Karpas-422 (cell line): Measurements from ENCODE around the gene ATP1A3. TPM values are rescaled to one million over a fixed set of nuclear protein-coding genes. Genes with fewer than 3 reads are reported as not detected.
A peak's percentile ranks its signal among the peaks of the same experiment; 100 is the strongest.

Source experiments
- DNase-seq: peaks from one replicate; pipeline ENCODE4 v3.0.0-alpha.2; 2015
- H2AFZ ChIP-seq: fragments of 200-600 bp; sonication (generic); 2 replicates; pipeline ENCODE4 v1.6.1; 2014; ENCODE audit warnings: antibody characterized with exemption, low read length, mixed read lengths
- H3K27ac ChIP-seq: fragments of 200-600 bp; sonication (generic); 2 replicates; pipeline ENCODE4 v1.5.1; 2014; ENCODE audit warnings: mild to moderate bottlenecking, low read length, moderate library complexity
- H3K27me3 ChIP-seq: fragments of 200-600 bp; sonication (generic); 2 replicates; pipeline ENCODE4 v1.6.1; 2014; ENCODE audit warnings: low read length, mixed read lengths
- H3K36me3 ChIP-seq: fragments of 200-600 bp; sonication (generic); 2 replicates; pipeline ENCODE4 v1.6.1; 2014; ENCODE audit warnings: low read length, mixed read lengths; ENCODE audit not compliant: insufficient read depth
- H3K4me1 ChIP-seq: fragments of 200-600 bp; sonication (generic); 2 replicates; pipeline ENCODE4 v1.6.1; 2014; ENCODE audit warnings: mild to moderate bottlenecking, low read length, mixed read lengths
- H3K4me2 ChIP-seq: fragments of 200-600 bp; sonication (generic); 2 replicates; pipeline ENCODE4 v1.6.1; 2014; ENCODE audit warnings: low read length, low read depth, mild to moderate bottlenecking; ENCODE audit not compliant: poor library complexity, severe bottlenecking
- H3K4me3 ChIP-seq: fragments of 200-600 bp; sonication (generic); 2 replicates; pipeline ENCODE4 v1.5.1; 2014; ENCODE audit warnings: mild to moderate bottlenecking, antibody characterized with exemption, low read length, mixed read lengths
- H3K79me2 ChIP-seq: fragments of 200-600 bp; sonication (generic); 2 replicates; pipeline ENCODE4 v1.6.1; 2014; ENCODE audit warnings: mild to moderate bottlenecking, low read length, mixed read lengths
- H3K9ac ChIP-seq: fragments of 200-600 bp; sonication (generic); 2 replicates; pipeline ENCODE4 v1.6.0; 2014; ENCODE audit warnings: low read length
- H3K9me2 ChIP-seq: fragments of 200-600 bp; sonication (generic), shearing (Covaris generic); replicated peaks from 2 replicates; pipeline ENCODE4 v1.6.0; 2014; ENCODE audit warnings: mild to moderate bottlenecking, low read length, moderate library complexity; ENCODE audit not compliant: insufficient read depth
- H3K9me3 ChIP-seq: fragments of 300-700, 200-600 bp; sonication (generic); 2 replicates; pipeline ENCODE4 v1.6.1; 2014; ENCODE audit warnings: low read length, mixed read lengths
- H4K20me1 ChIP-seq: fragments of 200-600 bp; sonication (generic); 2 replicates; pipeline ENCODE4 v1.6.1; 2014; ENCODE audit warnings: mild to moderate bottlenecking, antibody characterized with exemption, low read length, low read depth; ENCODE audit not compliant: insufficient read depth
- total RNA-seq: library from RNA; depleted of rRNA; stranded (reverse); fragments of >200 nt; shearing (Covaris generic); gene quantifications from 2 replicates; pipeline ENCODE4 v1.2.3, GENCODE V29; 2014; ENCODE audit warnings: low replicate concordance

ATP1A3 gene
- total RNA-seq, 1 experiment from 2014 or later, result 26.6 TPM

DNA sequence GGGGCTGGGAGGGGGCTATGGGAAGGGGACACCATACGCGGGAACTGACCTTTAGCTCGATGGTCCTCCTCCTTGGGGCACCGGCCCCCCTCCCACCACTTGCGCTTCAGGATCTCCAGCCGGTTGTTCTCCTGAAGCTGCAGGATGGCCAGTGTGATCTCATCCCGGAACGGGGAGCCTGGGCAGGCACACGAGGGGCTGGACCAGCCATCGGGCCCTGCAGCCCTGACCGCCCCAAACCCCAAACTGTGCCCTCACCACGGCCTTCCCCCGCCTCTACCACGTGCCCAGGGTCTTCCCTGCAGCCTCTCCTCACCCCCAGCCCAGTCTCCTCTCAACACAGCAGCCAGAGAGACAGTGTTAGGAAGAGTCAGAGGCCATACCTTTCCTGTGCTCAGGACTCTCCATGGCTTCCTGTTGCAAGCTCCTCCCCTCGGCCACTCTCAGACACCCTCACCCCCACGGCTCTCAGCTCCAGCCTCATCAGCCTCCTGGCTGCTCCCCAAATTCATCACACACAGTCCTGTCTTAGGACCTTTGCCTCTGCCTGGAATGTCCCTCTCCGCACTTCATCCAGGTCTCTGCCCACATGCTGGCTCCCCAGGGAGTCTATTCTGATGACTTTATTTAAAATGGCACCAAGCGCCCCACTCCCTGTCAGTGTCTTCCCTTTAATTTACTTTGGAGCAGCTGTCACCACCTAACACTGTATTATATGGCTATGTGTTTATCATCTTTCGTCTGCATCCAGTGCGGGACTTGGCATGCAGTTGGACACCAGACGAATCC lies 9.7 kb upstream of the ATP1A3 start:
- no peak overlapping the region for H3K9ac ChIP-seq
- no peak for DNase-seq
- no peaks in the 10 kb centered on the region for H4K20me1 ChIP-seq
- no peaks in the 10 kb centered on the region for H3K9me2 ChIP-seq
- no peaks in the 10 kb centered on the region for H3K27me3 ChIP-seq
- H3K4me2 ChIP-seq, result no peak overlapping the region
- no peaks in the 10 kb centered on the region for H3K4me1 ChIP-seq
- H3K9me3 ChIP-seq, result no peaks in the 10 kb centered on the region
- no peak overlapping the region for H2AFZ ChIP-seq
- no peak overlapping the region for H3K27ac ChIP-seq
- H3K36me3 ChIP-seq, result no peaks in the 10 kb centered on the region
- H3K4me3 ChIP-seq, result no peak overlapping the region
- no peaks in the 10 kb centered on the region for H3K79me2 ChIP-seq

DNA sequence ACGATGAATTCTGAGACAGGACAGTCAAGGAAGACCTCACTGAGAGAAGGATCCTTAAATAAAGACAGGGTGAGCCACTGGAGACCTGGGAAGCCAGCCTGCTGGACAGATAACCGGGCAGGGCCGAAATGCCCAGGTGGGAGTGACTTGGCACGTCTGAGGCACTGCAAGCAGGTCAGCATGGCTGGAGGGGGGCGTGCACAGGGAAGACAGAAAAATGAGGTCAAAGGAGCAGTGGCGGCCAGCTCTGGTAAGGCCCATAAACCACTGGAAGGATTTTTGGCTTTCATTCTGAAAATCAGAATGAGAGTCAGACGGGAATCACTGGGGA lies 5.8 kb upstream of the ATP1A3 start:
- DNase-seq, result no peak
- Histone ChIP-seq H3K9ac (no peak overlapping the region), H3K27ac (no peak overlapping the region), H3K36me3 (no peaks in the 10 kb centered on the region), H3K4me2 (no peak overlapping the region), H3K27me3 (no peaks in the 10 kb centered on the region), H3K79me2 (no peaks in the 10 kb centered on the region), H3K4me1 (peaks cover 27% of the 10 kb centered on the region), H4K20me1 (no peaks in the 10 kb centered on the region; the same call in 1 of the 2 replicates), H2AFZ (no peak overlapping the region), H3K4me3 (no peak overlapping the region), H3K9me2 (no peaks in the 10 kb centered on the region), H3K9me3 (no peaks in the 10 kb centered on the region)

DNA sequence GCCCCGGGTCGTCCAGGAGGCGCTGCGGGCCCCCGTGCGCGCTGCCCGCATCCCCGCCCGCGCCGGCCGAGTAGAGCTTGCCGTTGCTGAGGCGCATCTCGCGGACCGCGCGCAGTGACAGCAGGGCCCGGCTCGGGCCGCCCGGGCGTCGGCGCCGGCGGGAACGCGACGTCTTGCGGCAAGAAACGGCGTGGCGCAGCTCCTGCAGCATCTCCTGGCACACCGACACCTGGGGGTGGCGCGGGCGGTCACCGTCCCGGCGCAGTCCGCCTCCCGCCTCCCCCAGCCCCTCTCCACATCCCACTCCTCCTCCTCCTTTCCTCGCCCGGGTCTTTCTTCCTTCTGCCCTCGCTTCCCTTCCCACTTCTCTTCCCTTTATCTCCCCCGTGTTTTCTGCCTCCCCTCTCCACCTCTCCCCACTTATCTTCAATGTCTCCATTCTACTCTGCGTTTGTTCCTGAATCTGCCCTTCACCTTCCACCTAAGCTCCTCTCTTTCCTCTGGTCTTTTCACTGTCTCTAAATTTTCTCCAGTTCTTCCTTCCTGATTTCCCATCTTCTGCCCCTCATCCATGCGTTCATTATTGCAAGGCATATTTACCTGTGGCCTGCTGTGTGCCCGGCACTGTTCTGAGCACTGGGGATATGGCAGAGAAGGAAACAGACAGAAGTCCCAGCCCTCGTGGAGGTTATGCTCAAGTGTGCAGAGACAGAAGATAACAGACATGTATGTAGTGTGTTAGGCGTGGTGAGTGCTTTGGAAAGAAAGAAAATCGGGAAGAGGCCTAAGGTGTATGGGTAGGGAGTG lies 5.2 kb upstream of the ATP1A3 start:
- Histone ChIP-seq H3K4me1 (peaks cover 33% of the 10 kb centered on the region), H3K36me3 (no peaks in the 10 kb centered on the region), H3K4me3 (no peak overlapping the region), H3K27ac (no peak overlapping the region), H4K20me1 (no peaks in the 10 kb centered on the region; the same call in 1 of the 2 replicates), H2AFZ (no peak overlapping the region), H3K79me2 (no peaks in the 10 kb centered on the region), H3K9me2 (no peaks in the 10 kb centered on the region), H3K9me3 (no peaks in the 10 kb centered on the region), H3K4me2 (no peak overlapping the region), H3K9ac (no peak overlapping the region), H3K27me3 (no peaks in the 10 kb centered on the region)
- DNase-seq, result no peak

DNA sequence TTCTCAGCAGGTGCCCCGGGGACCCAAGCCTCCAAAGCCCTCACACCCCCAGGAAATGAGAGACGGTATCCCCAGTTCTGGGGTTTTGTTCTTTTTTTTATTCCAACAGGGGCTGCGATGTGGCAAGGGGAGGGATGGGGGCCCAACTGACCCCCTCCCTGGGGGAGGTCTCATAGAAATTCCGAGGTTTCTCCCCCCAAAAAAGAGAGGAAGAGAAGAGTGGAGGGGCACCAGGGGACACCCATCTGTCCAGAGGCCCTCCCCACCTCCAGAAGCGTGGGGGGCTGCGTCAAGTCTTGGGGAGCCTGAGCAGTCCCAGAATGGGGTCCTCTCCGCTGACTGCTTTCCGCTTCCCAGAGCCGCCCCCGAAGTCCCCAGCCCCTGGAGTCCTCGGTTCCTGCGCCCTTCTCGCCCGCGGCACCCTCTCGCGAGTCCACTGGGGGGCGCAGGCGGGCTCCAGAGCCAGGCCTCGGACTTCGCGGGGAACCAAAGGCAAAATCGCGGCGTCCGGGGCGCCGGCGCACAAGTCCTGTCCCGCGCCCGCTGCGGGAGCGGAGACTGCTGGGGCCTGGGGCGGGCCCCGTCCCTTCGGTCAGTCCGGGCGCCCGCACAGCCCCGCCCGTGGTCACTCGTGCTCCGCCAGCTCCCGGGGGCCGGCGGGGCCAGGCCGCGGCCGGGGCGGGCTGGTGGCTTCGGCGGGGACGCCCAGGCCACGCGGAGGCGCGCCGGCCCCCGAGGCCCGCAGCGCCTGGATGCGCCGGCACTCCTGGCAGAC lies 4.4 kb upstream of the ATP1A3 start:
- peaks cover 34% of the 10 kb centered on the region for H3K4me1 ChIP-seq
- H3K9ac ChIP-seq, result peak overlapping the region; percentile 41; the same call in 1 of the 2 replicates
- H4K20me1 ChIP-seq, result no peaks in the 10 kb centered on the region; the same call in 1 of the 2 replicates
- peak; percentile 87 for DNase-seq
- no peaks in the 10 kb centered on the region for H3K36me3 ChIP-seq
- H3K9me2 ChIP-seq, result no peaks in the 10 kb centered on the region
- peak overlapping the region; percentile 53; the same call in 1 of the 2 replicates for H3K4me3 ChIP-seq
- H2AFZ ChIP-seq, result no peak overlapping the region
- no peaks in the 10 kb centered on the region for H3K9me3 ChIP-seq
- H3K27me3 ChIP-seq, result no peaks in the 10 kb centered on the region
- H3K27ac ChIP-seq, result no peak overlapping the region
- H3K4me2 ChIP-seq, result peak overlapping the region; percentile 72
- H3K79me2 ChIP-seq, result peaks cover 1% of the 10 kb centered on the region; the same call in 1 of the 2 replicates

DNA sequence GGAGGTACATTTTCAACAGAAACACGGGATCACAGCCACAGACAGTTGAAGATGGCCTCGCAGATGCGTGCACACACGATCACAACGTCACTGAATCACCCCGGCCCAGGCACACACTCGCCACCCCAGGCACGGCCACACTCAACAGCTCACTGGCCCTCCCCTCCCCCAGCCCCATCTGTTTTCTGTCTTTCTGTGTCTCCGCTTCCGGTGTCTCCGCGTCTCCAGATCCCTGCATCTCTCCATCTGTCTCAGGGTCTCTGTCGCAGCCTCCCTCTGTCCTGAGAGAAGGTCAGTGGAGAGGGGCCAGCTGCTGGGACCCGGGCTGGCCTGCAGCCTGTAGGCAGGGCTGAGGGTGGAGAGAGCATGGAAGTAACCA lies 3.8 kb upstream of the ATP1A3 start:
- H3K4me3 ChIP-seq, result peak overlapping the region; percentile 53; the same call in 1 of the 2 replicates
- no peak for DNase-seq
- H3K9me3 ChIP-seq, result no peaks in the 10 kb centered on the region
- no peaks in the 10 kb centered on the region; the same call in 1 of the 2 replicates for H4K20me1 ChIP-seq
- H3K4me1 ChIP-seq, result peaks cover 34% of the 10 kb centered on the region
- peak overlapping the region; percentile 41; the same call in 1 of the 2 replicates for H3K9ac ChIP-seq
- H3K36me3 ChIP-seq, result no peaks in the 10 kb centered on the region
- peaks cover 6% of the 10 kb centered on the region; the same call in 1 of the 2 replicates for H3K79me2 ChIP-seq
- no peaks in the 10 kb centered on the region for H3K9me2 ChIP-seq
- H3K27ac ChIP-seq, result no peak overlapping the region
- H3K4me2 ChIP-seq, result peak overlapping the region; percentile 72
- no peak overlapping the region for H2AFZ ChIP-seq
- H3K27me3 ChIP-seq, result no peaks in the 10 kb centered on the region

DNA sequence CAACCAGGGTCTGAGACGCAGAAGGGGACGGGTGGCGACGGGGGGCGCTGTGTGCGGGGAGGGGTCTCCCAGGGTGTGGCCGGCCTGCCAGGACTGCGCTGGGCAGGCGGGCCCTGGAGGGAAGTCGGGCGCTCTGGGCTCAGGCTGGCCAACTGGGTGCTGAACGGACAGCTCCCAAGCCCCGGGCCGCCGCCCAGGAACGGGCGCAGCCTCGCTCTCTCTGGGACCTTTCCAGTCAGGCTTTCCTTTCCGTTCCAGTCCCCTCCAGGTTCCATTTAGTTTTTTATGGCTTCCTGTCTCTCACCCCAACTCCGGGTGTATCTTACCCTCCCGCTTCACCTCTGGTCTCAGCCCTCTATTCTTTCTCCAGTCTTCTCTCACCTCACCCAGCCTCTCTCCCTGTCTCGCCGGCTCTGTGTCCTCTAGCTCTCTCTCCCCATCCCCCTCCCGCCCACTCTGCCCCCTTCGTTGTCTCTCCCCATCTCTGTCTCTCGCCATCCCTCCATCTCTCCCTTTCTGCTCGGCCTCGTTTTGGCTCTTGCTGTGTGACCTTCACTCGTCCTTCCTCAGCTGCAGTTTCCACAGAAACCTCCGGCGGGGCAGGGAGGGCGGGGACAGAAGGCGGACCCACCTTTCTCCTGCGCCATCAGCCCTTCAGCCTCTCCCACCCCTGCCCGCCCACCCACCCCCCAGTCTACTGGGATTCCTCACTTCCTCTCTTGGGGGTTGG lies 3.3 kb upstream of the ATP1A3 start:
- H3K9me3 ChIP-seq, result no peaks in the 10 kb centered on the region
- no peak overlapping the region for H2AFZ ChIP-seq
- peaks cover 37% of the 10 kb centered on the region for H3K4me1 ChIP-seq
- peak overlapping the region; percentile 53; the same call in 1 of the 2 replicates for H3K4me3 ChIP-seq
- H3K9me2 ChIP-seq, result no peaks in the 10 kb centered on the region
- no peak overlapping the region for H3K9ac ChIP-seq
- H3K4me2 ChIP-seq, result peak overlapping the region; percentile 55
- DNase-seq, result peak; percentile 78
- no peaks in the 10 kb centered on the region for H3K36me3 ChIP-seq
- peaks cover 11% of the 10 kb centered on the region for H3K79me2 ChIP-seq
- H4K20me1 ChIP-seq, result no peaks in the 10 kb centered on the region; the same call in 1 of the 2 replicates
- H3K27me3 ChIP-seq, result no peaks in the 10 kb centered on the region
- no peak overlapping the region for H3K27ac ChIP-seq

DNA sequence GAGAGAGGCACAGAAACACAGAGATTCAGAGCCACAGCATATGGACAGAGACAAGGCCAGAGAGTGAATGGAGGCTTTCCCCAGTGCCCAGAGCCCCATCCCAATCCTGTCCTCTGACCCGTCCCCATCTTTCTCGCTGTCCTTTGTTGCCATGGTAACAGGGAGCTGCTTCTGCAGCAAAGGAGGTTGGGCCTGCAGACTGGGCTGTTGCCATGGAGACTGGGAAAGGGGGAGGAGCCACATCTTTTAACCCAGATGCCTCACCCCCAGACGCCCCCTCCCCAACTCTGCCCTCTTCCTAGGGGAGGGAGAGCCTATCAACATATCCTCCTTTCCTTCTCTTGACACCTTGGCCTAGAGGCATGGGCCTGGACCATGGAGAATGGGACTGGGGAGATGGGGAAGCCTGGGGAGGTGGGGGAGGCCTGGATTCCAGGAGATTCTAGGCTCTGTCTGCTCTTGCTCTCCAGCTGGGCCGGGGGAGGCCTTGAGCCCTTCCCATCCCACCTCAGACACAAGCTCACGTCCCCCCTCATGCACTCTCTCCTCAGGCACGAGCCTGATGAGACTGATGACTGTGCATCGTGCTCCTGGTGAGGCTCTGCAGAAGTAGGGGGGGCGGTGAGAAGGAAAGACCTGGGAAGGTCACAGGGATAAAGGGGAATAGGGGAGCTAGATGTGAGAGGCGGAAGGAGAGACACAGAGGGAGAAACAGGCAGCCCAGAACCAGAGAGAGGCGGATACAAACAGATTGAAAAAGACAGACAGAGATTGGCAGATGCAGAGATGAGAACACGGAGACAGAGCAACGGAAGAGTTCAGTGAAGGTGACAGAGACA lies 2.1 kb upstream of the ATP1A3 start:
- H4K20me1 ChIP-seq, result no peaks in the 10 kb centered on the region; the same call in 1 of the 2 replicates
- H3K79me2 ChIP-seq, result peaks cover 13% of the 10 kb centered on the region
- H3K27me3 ChIP-seq, result no peaks in the 10 kb centered on the region
- no peak overlapping the region for H3K4me3 ChIP-seq
- H3K4me1 ChIP-seq, result peaks cover 37% of the 10 kb centered on the region
- H2AFZ ChIP-seq, result no peak overlapping the region
- H3K9ac ChIP-seq, result no peak overlapping the region
- peak; percentile 83 for DNase-seq
- H3K9me2 ChIP-seq, result no peaks in the 10 kb centered on the region
- no peak overlapping the region for H3K27ac ChIP-seq
- H3K4me2 ChIP-seq, result no peak overlapping the region
- no peaks in the 10 kb centered on the region for H3K9me3 ChIP-seq
- no peaks in the 10 kb centered on the region for H3K36me3 ChIP-seq
